T-helper 1 cell treated with Interleukin-12 subunit alpha and Interleukin-12 subunit beta and Interleukin-4 antibody, amounts not matched to agents 30 ng/mL and 1 ng/mL, for 36 hours (primary cell): ENCODE results near the gene FOXN4. TPM values are rescaled to one million over a fixed set of nuclear protein-coding genes. Genes with fewer than 3 reads are reported as not detected.

Experiments
- intact Hi-C: fragments of 100-400 bp; cut with micrococcal nuclease; formaldehyde crosslinking; loops from one replicate; pipeline ENCODE4 v1.15.1; 2024
- total RNA-seq: library from RNA; stranded (reverse); gene quantifications from 2 replicates; pipeline ENCODE4 v1.2.3, GENCODE V29; 2022

The FOXN4 gene
- total RNA-seq, 1 donor from 2014 or later = not detected

DNA sequence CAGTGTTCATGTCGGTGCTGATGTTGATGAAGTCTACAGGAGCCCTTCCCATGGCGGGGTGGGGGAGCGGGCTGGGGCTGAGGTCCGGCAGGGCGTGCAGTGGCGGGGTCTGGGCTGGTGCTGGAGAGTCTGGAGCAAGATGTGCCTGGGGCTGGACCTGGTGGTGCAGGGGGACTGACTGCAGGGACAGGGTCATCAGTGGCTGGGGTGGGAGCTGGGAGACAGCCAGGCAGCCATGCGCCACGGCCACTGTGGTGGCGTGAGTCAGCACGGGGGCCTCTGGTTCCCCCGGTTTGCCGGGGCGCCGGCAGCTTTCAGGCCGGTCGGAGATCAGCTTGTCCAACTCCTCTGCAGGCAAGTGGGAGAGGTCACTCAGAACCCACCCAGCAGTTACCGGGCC lies 27.6 kb downstream of the FOXN4 start:
- intact Hi-C loops = no loop called here

DNA sequence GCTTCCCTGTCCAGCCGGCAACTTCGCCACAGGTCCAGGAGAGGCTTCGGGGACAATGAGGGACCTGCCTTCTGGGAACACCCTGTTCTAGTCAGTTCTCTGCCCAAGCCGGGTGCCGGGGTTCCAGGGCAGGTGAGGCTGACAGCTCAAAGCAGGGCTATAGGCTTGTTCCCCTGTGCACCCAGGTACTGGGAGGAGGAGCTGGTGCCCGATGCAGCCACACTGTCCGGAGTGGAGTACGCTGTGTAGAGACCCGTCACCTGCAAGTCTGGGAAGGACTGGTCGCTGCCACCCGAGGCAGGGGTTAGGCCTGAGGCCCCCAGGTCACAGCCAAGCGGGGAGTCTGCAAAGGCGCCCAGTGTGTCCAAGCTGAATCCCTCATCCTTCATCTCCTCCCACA lies 29.6 kb downstream of the FOXN4 start:
- intact Hi-C loops = no loop called here

DNA sequence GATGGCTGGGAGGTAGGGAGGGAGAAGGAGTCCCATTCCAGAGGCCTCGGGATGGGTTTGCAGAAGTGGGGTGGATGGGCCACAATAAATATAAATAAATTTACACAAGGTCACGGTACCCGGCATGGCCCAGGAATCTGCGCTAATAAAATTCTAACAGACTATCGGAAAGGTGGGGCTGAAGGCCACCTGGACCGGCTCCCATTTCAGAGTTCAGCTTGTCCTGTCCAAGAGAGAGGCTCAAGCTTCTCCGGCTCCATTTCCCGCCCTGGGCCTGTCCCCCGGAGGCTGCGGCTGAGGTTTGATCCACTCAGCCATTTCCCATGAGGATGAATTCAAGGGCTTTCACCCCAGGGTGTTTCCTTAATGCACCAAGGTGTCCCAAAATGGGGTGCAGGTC lies 30.2 kb downstream of the FOXN4 start:
- intact Hi-C loops = no loop called here

DNA sequence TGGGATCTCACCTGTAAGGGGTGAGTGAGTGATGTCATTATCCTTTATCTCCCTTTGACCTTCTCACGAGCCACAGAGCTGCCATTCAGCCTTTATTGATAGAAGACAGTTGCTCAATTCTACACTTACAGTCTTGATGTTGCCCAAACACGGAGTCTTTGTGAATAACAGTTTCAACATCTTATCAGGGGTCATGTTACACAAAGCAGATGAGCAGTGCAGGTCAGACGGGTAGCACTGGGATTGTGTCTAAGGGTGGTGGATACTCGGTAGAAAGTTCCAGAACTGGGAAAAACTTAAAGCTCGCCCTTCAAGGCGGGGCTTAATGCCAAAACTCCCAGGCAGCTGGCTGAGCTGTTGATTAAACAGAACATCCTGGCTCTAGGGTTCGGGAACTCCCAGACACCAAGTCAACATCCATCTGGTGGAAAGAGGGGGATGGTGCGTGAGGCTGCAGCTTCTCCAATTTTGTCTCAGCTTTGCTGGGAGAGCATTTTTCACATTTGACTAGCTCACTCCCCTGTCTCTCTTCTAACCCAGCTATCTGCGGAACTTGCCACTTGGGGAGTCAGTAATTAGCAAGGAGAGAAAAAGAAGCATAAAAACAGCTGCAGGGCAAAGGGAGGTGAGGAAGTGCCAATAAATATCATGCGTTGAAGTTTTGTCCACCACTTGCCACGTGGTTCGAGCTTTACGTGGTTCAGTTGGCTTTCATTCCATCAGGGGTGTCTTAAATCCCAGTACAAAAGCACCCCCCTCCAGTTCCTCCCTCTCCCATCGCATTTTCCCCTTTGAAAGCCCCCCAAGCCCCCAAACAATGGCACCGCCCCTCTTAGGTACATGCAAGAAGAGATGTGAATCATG lies 31.0 kb downstream of the FOXN4 start:
- intact Hi-C loops = no loop called here

DNA sequence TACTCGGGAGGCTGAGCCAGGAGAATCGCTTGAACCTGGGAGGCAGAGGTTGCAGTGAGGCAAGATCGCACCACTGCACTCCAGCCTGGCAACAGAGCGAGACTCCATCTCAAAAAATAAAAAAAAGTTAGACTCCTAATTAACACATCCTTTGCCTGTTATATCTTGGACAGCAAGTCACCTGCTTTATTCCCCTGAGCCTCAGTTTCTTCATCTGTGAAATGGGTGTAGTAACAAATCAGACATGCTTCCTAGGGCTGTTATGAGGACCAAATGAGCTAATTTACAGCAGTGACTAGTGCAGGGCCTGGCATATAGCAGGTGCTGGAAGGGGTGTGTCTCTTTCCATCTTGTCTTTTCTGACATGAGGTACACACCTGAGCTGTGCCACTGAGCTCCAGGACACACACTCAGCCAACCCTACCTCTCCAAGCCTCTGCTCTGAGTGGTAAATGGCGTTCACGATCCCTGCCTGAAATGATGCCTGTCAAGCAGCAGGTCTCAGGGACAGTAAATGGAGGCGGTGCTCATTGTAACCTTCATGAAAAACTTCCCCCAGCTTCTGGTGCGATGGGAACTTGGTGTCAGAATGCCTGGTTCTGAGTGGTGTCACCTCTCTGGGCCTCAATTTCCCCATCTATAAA lies 31.7 kb downstream of the FOXN4 start:
- intact Hi-C loops = no loop called here

DNA sequence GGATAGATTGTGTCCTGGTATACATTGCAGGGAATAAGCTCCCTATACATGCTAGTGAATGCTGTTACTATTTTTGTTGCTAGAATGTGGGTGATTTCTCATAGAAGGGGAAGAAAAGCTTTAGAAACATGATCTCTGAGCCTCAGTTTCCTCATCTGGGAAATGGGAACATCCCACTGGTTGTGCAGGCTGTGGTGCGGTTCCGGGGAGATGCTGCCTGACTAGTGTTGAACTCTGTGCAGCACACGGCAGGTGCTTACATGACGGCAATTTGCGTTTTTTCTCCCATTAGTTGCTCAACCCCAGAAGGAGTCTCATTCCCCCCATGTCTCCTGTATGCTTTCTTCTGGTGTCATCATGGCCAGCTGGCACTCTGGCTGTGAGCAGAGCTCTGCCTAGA lies 32.9 kb downstream of the FOXN4 start:
- intact Hi-C loops = no loop called here

DNA sequence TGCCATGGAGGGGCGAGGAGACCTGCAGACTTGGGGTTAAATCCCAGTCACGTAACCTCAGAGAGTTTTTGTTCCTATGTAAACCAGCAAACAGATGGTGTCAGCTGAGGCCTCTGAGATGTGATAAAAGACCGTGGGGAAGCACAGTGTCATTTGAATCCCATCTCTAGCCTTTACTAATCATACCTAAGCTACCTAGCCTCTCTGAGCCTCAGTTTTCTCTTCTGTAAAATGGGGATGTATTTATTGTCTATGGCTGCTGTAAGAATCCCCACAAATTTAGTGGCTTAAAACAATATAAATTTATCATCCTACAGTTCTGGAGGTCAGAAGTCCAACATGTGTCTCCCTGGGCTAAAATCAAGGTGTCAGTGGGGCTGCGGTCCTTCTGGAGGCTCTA lies 33.9 kb downstream of the FOXN4 start:
- intact Hi-C loops = no loop called here

DNA sequence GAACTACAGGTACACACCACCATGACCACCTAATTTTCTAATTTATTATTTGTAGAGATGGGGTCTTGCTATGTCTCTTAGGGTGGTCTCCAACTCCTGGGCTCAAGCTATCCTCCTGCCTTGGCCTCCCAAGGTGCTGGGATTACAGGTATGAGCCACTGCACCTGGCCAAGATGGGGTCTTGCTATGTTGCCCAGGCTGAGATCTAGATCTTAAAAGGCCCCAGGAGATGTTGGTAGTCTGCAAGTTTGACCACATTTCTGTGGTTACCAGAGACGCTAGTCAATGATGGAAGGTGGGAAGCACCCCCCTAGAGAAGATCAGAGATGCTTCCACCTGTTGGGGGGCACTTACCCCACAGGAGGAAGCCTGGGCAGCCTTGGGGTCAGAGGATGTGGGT lies 34.7 kb downstream of the FOXN4 start:
- intact Hi-C loops = no loop called here

DNA sequence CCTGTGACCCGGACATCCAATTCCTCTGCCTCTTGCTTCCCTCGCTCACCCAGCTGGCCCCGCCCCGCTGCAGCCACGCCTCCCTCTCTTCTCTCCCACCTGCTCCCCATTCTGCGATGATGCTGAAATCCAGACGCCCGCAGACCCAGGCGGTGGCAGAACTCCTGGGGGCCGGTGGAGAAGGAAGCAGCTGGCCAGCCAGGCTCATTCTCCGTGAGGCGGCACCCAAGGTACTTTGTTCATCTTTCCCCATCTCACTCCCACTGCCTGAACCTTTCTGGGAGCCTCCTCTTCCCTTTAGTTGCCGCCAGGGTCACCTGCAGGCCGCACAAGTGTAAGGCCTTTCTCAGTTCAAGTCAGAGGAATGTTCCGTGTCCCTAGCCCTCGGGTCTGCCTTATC lies 35.7 kb downstream of the FOXN4 start:
- intact Hi-C loops = no loop called here

DNA sequence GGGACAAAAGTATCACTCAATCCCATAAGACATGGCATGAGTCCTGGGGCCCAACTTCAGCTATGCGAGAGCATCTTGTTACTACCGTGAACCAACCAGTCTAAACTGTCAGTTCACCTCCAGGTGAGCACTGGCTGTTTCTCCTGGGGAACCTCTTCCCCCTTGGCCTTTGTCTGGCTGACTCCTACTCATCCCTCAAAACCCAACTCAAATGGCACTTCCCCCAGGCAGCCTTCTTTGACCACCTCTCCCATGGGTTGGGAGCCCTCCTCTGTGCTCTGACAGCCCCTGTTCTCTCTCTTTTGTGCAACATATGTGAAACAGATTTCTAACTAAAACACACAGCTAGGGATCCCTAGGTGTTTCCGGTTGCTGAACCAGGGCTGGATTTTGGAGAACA lies 37.7 kb downstream of the FOXN4 start:
- intact Hi-C loops = no loop called here

DNA sequence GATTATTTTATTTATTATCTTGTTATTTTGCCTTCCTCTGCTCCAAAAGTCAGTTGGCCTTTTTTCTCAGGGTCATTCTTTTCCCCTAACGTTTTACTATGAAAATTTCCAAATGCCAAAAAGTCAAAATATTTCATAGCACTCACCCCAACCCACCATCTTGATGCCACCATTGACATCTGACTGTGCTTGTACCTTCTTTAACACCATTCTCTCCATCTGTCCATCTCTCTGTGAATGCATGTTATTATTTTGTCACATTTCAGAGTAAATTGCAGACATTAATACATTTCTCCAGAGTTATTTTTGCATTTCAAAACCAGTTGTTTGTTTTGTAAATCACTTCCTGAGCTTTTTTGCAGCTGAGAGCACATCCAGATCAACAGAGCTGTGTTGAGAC lies 38.6 kb downstream of the FOXN4 start:
- intact Hi-C loops = no loop called here

DNA sequence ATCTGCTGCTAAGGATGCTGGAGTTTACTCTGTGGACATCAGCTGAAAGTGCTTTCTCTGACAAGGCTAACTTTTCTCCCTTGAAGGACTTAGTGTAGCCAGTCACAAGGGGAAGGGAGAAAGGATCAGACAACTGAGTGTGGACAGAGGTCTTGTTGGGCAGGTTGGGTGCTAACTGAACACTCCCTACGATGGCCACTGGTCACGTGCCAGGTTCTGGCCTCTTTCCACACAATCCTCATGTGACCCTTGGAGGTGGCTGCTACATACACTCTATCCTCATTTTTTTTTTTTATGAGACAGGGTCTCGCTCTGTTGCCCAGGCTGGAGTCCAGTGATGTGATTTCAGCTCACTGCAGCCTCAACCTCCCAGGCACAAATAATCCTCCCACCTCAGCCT lies 39.7 kb downstream of the FOXN4 start:
- intact Hi-C loops = no loop called here

DNA sequence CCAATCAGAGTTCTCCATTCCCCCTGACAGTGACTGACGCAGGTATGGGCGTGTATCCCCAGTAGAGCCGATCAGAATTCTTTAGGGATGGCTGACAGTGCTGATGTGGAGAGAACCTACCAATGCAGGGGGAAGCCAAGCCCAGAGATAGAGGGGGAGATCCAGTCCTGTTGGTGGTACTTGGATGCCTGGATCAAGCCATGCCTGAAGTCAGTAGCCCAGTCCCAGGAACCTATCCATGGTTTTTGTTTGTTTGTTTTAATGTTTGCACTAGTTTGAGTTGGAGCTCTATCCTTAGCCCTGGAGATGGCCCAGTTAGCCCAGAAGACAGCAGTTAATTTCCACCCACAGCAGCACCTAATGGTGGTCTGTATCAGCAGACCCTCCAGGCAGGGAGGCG lies 40.2 kb downstream of the FOXN4 start:
- intact Hi-C loops = no loop called here

DNA sequence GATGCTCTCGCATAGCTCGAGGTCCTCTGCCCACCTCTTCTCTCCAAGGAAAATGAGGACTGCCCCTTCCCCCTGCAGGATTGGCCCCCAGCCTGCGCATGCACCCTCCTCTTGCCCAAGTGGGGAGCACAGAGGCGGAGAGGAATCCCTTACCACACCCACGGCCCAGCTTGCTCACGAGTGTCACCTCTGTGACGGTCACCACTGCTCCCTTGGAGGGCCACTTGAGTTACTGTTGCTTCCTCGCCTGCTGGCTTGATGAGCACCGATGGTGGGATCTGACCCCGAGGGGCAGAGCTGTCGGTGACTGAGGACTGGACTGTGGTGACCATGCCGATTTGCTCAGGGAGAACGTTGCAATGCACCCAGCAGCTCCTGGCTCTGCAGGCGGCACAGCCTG lies 41.7 kb downstream of the FOXN4 start:
- intact Hi-C loops = no loop called here

DNA sequence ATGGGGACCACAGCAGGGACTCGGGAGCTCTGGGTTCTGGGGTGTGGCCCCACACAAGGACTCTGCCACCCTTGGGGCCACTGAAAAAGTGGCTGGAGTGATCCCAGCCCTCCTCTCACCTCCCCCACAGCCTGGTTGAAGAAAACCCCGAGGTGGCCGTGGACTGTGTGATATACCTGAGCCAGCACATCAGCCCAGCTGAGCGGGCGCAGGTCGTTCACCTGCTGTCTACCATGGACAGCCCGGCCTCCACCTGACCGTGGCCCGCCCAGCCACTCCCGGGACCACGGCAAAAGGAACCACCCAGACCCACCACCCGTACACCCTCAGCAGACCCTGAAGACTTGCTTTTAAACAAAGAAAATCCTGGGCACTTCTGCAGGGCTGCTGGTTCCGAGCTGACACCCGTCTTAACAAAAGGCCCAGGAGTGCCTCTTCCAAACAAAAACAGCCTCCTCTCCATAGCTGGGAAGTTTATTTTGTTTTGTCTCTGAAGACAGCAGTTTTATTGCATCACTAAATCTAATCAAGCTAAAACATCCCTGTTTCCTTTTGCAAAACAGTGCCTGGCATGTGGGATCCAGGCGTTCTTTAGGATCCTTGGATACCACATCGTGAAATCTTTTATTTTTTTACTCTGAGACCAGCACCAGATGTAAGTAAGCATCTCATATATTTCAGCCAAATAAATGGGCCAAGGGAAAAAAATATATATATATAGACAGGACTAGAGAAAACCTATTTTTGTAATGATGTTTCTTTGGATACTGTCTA lies 42.8 kb downstream of the FOXN4 start:
- intact Hi-C loops = no loop called here

DNA sequence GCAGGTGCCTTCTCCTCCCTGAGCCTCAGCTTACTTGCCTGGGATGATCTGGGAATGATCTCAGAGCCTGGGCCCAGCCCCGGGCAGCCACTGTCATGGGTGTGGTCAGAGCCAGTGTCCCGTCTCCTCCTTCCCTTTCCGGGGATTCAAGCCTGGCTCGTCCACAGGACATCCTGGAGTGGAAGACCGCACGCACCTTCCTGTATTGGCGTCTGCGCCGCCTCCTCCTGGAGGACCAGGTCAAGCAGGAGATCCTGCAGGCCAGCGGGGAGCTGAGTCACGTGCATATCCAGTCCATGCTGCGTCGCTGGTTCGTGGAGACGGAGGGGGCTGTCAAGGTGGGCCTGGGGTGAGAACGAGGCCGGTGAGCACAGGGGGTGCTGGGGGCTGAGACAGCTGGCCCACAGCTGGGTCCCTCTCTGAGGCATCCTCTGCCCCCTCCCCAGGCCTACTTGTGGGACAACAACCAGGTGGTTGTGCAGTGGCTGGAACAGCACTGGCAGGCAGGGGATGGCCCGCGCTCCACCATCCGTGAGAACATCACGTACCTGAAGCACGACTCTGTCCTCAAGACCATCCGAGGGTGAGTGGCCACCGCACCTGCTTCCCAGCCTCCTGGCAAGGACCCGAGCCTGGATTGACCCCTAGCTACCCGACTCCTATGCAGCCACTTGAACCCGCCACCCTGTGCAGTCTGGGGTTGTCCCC lies 44.0 kb downstream of the FOXN4 start:
- intact Hi-C loops = loop anchor here (1.0 kb wide), 1 partner anchor 120 kb away; no protein-coding TSS in a partner anchor

DNA sequence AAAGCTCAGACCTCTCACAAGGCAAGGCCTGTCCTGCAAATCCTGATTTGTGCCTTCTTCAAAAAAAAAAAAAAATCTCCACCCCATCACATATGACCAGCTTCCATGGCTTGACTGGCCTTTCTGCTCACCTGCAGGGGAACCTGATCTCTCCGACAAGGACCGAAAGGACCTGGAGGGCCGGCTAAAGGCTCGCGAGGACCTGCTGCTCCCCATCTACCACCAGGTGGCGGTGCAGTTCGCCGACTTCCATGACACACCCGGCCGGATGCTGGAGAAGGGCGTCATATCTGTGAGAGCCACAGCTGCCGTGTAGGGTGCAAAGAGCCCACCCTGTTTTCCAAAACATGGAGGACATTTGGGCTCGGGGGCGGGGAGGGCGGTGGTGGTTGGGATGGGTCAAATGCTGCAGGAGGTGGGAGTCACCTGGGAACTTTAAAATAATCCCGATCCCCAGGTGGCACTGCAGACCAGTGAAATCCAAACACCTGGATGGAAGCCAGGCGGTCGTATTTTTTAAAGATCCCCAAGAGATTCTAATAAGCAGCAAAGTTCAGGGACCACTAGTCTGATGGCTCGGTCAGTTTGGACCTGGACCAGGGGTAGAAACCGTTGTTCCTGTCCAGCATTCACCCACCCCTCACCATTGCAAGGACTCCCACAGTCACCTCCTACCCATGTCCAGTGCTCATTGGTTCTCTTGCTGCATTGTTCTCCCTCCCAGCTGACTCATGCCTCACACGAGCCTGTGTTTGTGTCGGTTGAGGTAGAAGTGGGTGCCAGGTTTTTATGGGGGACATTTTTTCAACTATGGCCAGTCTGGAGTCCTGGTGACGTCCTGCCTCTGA lies 44.8 kb downstream of the FOXN4 start:
- intact Hi-C loops = loop anchor here (1.0 kb wide), 1 partner anchor 121 kb away; no protein-coding TSS in a partner anchor

DNA sequence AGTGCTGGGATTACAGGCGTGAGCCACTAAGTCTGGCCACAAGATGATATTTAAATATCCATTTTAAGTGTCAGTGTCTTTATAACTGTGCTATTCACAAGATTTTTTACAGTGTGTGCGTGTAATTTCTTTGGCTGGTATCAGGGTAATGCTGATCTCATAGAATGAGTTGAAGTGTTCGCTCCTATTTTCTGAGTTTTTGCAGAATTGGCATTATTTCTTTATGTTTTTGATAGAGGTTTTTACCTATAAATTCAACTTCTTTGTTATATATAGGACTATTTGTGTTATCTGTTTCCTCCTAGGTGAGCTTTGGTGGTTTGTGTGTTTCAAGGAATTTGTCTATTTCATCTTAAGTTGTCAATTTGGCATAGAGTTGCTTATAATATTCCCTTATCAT lies 45.6 kb downstream of the FOXN4 start:
- intact Hi-C loops = no loop called here

DNA sequence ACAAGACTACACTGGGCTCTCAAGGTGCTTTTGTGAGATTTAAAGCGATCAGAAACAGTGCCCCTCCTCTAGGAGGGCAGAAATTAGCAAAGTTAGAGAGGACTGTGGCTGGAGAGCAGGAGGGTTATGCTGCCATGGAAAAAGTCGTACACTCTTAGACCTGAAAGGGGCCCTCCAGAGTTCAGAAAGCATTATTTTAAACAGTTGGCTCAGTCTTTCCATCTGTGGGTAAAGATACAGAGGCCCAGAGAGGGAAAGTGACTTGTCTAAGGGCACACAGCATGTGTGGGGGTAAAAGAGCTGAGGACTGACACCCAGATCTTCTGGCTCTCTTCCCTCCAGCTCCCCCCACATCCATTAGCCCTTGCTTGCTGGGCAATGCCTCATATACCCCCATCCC lies 47.1 kb downstream of the FOXN4 start:
- intact Hi-C loops = no loop called here

DNA sequence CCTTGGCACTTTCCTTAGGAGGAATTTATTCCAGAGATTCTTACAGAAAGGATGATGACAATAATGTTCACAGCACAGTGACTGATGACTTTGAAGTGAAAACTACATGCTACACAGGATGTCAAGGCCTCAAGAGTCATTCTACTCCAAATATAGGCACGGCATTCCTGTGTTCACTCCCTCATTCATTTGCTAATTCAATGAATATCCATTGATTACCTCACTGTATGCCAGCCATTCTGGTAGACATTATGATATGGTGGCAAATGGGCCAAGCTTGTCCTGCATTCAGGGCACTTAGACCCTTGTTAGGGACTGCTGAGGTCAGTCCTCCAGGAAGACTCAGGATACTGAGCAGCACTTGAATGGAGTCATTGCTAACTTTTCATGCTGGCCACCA lies 48.0 kb downstream of the FOXN4 start:
- intact Hi-C loops = no loop called here

DNA sequence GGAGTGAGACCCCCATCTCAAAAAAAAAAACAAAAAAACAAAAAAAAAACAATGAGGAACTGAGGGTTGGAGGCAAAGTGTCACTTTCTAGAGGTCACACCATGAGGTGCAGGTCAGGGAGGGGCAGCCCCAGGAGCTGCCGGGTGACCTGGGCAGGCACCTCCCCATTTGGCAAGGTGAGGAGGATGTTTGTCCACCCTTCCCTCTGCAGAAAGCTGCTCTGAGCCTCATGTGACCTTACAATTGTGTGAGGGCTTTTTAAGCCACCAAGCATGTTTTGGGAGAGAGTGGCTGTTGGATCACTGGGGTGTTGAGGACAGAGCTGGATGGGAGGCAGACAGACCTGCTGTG lies 49.6 kb downstream of the FOXN4 start:
- intact Hi-C loops = no loop called here
